Measurements from ENCODE around the gene SPAST.

GRCh38 chr2:32061973-32062861 is 1.1 kb upstream of the SPAST start:
- TF ChIP-seq, protein P1, sequence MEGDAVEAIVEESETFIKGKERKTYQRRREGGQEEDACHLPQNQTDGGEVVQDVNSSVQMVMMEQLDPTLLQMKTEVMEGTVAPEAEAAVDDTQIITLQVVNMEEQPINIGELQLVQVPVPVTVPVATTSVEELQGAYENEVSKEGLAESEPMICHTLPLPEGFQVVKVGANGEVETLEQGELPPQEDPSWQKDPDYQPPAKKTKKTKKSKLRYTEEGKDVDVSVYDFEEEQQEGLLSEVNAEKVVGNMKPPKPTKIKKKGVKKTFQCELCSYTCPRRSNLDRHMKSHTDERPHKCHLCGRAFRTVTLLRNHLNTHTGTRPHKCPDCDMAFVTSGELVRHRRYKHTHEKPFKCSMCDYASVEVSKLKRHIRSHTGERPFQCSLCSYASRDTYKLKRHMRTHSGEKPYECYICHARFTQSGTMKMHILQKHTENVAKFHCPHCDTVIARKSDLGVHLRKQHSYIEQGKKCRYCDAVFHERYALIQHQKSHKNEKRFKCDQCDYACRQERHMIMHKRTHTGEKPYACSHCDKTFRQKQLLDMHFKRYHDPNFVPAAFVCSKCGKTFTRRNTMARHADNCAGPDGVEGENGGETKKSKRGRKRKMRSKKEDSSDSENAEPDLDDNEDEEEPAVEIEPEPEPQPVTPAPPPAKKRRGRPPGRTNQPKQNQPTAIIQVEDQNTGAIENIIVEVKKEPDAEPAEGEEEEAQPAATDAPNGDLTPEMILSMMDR (IDR thresholded peaks at IDR 0.05) = no peak
- no peak for TF ChIP-seq POLR2A (IDR thresholded peaks at IDR 0.05)
